LNCAP (cell line): Measurements from ENCODE around the gene NYNRIN.

ENCODE experiments used
- CTCF ChIP-seq: fragments of 450-650 bp; IDR thresholded peaks from 2 replicates; pipeline ENCODE4 v1.5.1; 2017; ENCODE audit warnings: mild to moderate bottlenecking

NYNRIN gene

DNA sequence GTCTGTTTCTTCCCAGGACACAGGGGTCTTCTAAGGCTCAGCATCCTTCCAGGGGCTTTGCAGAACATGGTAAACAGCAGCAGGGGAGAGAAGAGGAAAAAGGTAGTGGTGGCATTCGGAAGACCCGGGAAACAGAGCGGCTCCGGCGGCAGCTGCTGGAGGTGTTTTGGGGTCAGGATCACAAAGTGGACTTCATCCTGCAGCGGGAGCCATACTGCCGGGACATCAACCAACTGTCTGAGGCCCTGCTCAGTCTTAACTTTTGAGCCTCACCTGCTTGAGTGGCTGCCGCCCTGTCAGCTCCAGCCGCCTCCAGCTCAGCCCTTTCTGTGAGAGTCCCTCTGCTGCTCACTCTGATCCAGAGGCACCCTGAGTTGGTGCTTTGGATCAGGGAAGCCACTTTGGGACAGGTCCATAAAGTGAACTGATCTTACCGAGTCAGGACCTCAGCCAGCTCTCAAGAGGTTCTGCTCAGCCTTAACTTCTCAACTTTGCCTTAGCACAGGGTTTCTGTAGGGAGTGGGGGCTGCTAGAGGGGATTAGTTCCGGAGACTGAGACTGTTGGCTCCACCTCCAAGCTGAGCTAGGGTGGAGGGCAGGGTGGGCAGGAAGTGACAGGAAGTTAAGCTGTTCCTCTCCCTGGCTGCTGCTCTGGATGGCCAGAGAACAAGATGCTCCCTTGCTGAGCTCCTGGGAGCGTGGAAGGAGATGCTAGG, 38.4 kb downstream of the NYNRIN start:
- peak; percentile 36 for TF ChIP-seq CTCF

- TF ChIP-seq CTCF = no peak
These were observed 38.9 kb downstream of the NYNRIN start for GRCh38 chr14:24437736-24438067.

- TF ChIP-seq CTCF = no peak
These were observed 39.7 kb downstream of the NYNRIN start for GRCh38 chr14:24438223-24439097.

- TF ChIP-seq CTCF = no peak
These were observed 40.5 kb downstream of the NYNRIN start for GRCh38 chr14:24439257-24439656.

DNA sequence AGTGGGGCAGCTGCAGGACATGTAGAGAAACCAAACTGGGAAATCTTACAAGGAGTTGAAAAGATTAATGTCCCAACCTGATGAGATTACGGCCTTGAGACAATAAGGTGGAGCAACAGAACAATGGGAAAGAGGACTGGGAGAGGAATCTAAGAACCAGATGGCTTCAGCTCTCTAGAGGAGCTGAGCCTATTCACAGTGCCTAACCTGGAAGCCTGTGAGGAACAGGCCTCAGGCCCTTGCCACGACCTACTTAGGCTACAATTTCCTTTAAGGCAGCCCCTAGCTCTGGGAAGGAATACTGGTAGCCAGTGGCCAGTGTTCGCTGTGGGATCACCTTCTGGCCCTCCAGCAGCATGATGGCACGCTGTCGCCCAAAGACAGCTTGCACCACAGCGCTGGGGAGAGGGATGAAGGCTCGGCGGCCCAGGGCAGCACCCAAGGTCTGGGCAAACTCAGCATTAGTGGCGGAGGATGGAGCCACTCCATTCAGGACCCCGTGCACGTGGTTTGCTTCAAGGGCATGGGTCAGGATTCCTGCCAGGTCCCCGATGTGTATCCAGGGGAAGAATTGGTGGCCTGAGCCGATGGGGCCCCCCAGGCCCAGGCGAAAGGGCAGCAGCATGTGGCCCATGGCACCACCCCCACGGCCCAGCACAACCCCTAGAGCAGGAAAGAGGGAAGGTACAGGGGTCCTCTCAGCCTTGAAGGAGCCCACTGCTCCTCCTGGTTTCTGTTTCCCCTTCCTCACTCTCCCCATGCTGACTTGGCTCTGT, 41.2 kb downstream of the NYNRIN start:
- no peak for TF ChIP-seq CTCF

GRCh38 chr14:24440606-24441399, 42.0 kb downstream of the NYNRIN start:
- no peak for TF ChIP-seq CTCF

DNA sequence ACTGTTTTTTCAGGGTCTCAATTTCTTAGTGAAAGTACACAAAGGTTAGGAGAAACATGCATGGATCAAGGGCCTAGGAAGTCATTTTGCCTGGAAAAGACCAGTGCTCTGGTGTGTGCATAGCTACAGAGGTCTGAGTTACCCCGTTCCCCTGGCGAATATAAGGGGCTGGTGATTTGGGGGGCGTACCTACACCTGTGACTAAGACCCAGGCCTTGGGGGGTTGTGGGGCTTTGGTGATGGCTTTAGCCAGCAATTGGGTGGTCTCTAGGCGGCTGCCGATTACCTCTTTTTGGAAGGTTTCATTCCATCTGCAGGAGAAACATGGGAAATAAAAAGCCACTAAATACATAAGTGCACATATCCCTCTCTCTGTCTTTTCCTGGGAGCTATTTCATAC, 42.7 kb downstream of the NYNRIN start:
- no peak for TF ChIP-seq CTCF
